HG03442 (cell line): ENCODE measurements around the gene CALN1.
"Not testable (repeated sequence)": the region's sequence is repeated elsewhere in the genome, so short reads cannot be mapped to it uniquely, and the experiment has no call there.

Experiments used
- ATAC-seq: cut with Tn5 transposase; IDR thresholded peaks from one replicate; pipeline ENCODE4 v1.9.1; 2021; ENCODE audit warnings: mild to moderate bottlenecking, moderate library complexity; ENCODE audit not compliant: unreplicated experiment

Gene CALN1

DNA sequence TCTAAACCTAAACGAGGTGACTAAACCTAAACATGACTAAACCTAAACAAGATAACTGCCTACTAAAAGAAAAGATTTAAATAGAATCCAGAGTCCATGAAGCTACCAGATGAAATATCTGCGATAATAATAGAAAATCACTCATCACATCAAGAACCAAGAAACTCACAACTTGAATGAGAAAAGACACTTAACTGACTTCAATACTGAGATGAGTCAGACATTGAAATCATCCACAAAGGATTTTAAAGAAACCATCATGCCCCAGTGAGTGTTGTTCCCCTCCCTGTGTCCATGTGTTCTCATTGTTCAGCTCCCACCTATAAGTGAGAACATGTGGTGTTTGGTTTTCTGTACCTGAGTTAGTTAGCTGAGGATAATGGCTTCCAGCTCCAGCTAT lies 416.0 kb downstream of the CALN1 start:
- no peak for ATAC-seq

- no peak for ATAC-seq
Measured at GRCh38 chr7:71995111-71995510, 417.0 kb downstream of the CALN1 start.

- ATAC-seq, result no peak
Measured at GRCh38 chr7:71991586-71991985, 420.6 kb downstream of the CALN1 start.

- ATAC-seq, result no peak
Measured at GRCh38 chr7:71990138-71990462, 422.0 kb downstream of the CALN1 start.

GRCh38 chr7:71988201-71988600 lies 423.9 kb downstream of the CALN1 start:
- ATAC-seq, result no peak

- no peak for ATAC-seq
Measured at GRCh38 chr7:71987200-71987767, 424.9 kb downstream of the CALN1 start.

DNA sequence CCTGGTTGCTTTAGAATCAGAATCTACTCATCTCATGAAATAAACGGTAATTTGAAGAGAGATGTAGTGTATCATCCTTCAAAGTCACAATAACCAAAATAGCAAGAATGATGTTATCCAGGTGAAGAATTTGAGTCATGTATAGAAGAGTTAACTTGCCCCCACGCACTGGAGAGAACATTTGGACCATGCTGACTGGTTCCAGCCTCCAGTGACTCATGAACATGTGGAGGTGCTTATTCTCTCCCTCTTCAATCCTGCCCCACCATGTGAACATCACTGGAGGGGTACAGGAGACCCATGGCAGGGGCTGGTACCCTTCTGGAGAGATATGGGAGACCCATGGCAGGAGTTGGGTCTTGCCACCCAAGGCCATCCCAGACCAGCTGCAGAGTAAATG lies 427.8 kb downstream of the CALN1 start:
- no peak for ATAC-seq

- ATAC-seq, result no peak
Measured at GRCh38 chr7:71982851-71983250, 429.3 kb downstream of the CALN1 start.

DNA sequence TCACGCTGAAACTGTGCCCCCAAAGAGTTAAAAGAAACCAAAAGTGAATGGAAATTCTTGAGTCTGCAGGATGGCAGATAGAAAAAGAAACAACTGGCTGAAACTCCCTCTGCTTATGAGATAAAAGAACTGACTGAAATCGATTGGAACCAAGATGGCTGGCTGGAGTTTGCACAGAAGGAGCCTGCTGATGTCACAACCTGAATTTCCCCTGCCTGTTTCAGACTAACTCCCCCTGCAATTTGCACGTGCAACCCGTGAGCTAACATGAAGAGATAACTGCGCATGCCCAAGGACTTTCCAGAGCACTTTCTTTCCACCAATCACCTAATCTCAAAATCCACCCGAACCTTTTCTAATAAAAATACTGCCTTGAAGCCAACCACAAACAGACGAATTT lies 435.5 kb downstream of the CALN1 start:
- ATAC-seq, result no peak

- no peak for ATAC-seq
Measured at GRCh38 chr7:71974611-71975010, 437.5 kb downstream of the CALN1 start.

DNA sequence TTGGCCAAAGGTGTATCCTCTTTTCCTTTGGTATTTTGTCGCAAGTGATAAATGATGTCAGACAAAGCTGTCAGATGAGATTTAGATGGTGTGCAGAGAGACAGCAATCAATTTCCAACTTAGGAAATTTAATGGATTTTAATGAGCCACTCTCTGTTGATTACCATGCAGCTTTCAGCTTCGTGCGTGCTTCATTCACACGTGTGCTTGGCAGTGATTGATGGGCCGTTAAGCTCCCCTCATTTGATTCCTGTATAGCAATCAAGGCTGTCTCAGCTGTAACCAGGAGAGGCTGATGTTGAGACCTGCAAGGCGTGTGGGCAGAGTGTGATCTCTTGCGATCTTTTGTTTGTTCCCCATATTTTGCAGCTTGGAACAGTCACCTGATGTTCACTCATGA lies 439.6 kb downstream of the CALN1 start:
- ATAC-seq, result no peak

- ATAC-seq, result no peak
Measured at GRCh38 chr7:71970725-71971124, 441.4 kb downstream of the CALN1 start.

GRCh38 chr7:71962636-71963035 lies 449.5 kb downstream of the CALN1 start:
- no peak for ATAC-seq

- no peak for ATAC-seq
Measured at GRCh38 chr7:71961283-71961682, 450.9 kb downstream of the CALN1 start.

DNA sequence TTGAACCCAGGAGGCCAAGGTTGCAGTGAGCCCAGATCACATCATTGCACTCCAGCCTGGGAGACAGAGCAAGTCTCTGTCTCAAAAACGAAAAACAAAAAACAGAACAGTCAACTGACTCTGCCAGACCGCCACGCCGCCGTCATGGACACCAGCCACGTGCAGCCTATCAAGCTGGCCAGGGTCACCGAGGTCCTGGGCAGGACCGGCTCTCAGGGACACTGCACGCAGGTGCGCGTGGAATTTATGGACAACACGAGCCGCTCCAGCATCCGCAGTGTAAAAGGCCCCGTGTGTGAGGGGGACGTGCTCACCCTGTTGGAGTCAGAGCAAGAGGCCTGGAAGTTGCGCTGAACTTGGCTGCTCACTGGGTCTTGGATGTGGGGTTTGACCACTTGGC lies 470.0 kb downstream of the CALN1 start:
- no peak for ATAC-seq

DNA sequence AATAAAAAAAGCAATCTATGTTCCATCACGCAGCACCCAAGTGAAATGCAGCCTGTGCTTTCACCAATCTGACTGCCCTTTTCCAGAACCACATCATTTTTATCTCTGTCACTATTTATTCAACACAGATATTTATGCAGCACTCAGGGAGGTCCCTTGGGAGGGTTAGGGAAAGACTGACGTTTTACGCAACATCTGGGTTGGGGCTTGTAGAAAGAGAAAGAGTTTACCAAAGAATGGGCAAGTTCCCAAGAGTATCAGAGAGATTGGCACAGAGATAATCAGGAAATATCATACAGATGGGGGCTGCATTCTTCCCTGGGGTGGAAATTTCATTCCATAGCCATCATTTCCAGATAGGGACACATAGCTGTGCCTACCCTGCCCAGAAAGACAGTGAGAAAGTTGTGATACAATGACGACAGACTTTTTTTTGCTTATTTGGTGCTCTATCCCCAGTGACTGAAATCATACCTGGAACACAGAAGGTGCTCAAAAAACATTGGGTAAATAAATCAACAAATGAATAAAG lies 474.2 kb downstream of the CALN1 start:
- ATAC-seq, result no peak

DNA sequence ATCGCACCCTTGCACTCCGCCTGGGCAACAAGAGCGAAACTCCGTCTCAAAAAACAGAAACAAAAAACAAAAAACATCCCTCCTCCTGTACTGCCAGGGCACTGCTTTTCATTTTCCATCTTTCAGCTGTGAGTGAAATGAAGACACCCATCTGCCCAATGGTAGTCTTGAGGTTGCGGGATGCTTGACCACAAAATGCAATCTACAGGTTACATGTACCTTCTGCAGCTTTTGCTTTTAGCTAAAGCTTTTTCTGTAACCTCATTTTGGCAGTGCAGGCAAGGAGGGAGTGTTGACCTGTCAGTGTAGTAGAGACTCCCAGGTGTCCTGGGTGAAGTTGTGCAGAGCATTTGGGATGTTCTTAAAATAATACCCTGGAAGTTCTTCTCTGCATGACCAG lies 476.5 kb downstream of the CALN1 start:
- ATAC-seq, result no peak

DNA sequence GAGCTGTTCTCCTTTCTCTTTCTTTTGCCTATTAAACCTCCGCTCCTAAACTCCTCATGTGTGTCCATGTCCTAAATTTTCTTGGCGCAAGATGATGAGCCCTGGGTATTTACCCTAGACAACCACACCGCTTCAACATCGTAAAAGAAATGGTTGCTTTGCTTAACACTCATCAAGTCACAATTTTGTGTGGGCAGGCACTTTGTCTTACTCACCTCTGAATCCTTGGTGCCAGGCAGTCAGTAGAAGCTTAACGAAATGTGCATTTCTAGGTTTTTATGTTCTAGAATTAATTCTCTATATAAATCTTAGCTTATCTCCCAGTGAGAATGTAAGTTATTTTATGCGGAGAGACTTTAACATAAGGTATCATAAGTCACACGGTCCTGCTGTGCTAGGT lies 478.7 kb downstream of the CALN1 start:
- no peak for ATAC-seq

- ATAC-seq, result no peak
Measured at GRCh38 chr7:71925663-71926062, 486.5 kb downstream of the CALN1 start.

GRCh38 chr7:71914204-71914603 lies 497.9 kb downstream of the CALN1 start:
- not testable (repeated sequence) for ATAC-seq

DNA sequence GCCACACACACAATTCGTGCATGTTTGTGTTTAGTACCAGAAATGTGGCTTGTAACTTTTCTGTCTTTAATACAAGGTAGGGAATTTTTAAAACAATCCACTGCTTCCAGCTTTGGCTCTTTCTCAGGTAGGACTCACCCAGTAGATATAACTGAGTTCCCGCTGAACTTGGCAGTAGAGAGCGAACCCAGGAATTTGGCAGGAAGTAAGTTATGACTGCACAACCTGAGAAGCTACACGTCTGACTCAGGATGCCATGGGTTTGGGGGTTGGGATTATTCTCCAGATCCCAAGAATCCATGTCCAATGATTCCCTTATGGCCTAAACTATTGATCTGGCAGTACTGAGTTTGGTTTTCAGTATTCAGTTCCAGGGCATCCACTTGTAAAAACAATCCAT lies 499.7 kb downstream of the CALN1 start:
- no peak for ATAC-seq

GRCh38 chr7:71911051-71911450 lies 501.1 kb downstream of the CALN1 start:
- no peak for ATAC-seq

GRCh38 chr7:71905821-71906220 lies 506.3 kb downstream of the CALN1 start:
- ATAC-seq, result no peak
